Subcutaneous adipose tissue (tissue), 4 donors: ENCODE measurements around the gene UCN. TPM values are rescaled to one million over a fixed set of nuclear protein-coding genes. Genes with fewer than 3 reads are reported as not detected.

Source experiments
- CTCF ChIP-seq: fragments of 450-650 bp; IDR thresholded peaks from one replicate; pipeline ENCODE4 v1.5.1; 2016; ENCODE audit warnings: low read depth, mild to moderate bottlenecking, control low read depth, antibody characterized with exemption, moderate library complexity
- total RNA-seq, 4 donors: library from RNA; depleted of rRNA; stranded (reverse); fragments of >200 nt; gene quantifications; one replicate each; pipeline ENCODE4 v1.1.0, GENCODE V29; 2016

The UCN gene
- total RNA-seq, 4 donors from 2014 or later, result 1.7 to 3.4 (median 2.9) TPM; not detected in 1

- no peak for TF ChIP-seq CTCF
These were observed 42.0 kb upstream of the UCN start for GRCh38 chr2:27350106-27350693.

GRCh38 chr2:27347641-27348040, 39.4 kb upstream of the UCN start:
- TF ChIP-seq CTCF, result no peak

- TF ChIP-seq CTCF, result no peak
These were observed 27.9 kb upstream of the UCN start for GRCh38 chr2:27336173-27336572.

- TF ChIP-seq CTCF, result no peak
These were observed 27.1 kb upstream of the UCN start for GRCh38 chr2:27335311-27335710.

GRCh38 chr2:27324720-27325119, 16.5 kb upstream of the UCN start:
- no peak for TF ChIP-seq CTCF

- no peak for TF ChIP-seq CTCF
These were observed 15.5 kb upstream of the UCN start for GRCh38 chr2:27323596-27324285.

GRCh38 chr2:27322766-27323595, 14.7 kb upstream of the UCN start, which contains the start of gene MPV17:
TSS of gene MPV17 (minus strand) at chr2:27323097. CDS start at chr2:27322517, 580 bp downstream.
- TF ChIP-seq CTCF, result no peak
